ENCODE measurements around the gene JPH2.
A peak's percentile ranks its signal among the peaks of the same experiment; 100 is the strongest.

JPH2 gene

GRCh38 chr20:44089987-44090674 is 96.9 kb downstream of the JPH2 start:
- DNase-seq: no peak
- no peak overlapping the region for H3K27ac Mint-ChIP-seq
- H3K9me3 Mint-ChIP-seq: no peaks in the 10 kb centered on the region
- peaks cover 7% of the 10 kb centered on the region for H3K4me1 Mint-ChIP-seq
- no peak for TF ChIP-seq CTCF (IDR thresholded peaks at IDR 0.05)
- peaks cover 7% of the 10 kb centered on the region for H3K27me3 Mint-ChIP-seq (ENCODE audit: low read depth, poor library complexity)
- H3K4me3 Mint-ChIP-seq: no peak overlapping the region
- H3K36me3 Mint-ChIP-seq (ENCODE audit: low read depth): no peaks in the 10 kb centered on the region

- H3K9me3 Mint-ChIP-seq: no peaks in the 10 kb centered on the region
- H3K27me3 Mint-ChIP-seq (ENCODE audit: low read depth, poor library complexity): peaks cover 6% of the 10 kb centered on the region
- no peak for TF ChIP-seq CTCF (IDR thresholded peaks at IDR 0.05)
- DNase-seq: no peak
- H3K36me3 Mint-ChIP-seq (ENCODE audit: low read depth): no peaks in the 10 kb centered on the region
- no peak overlapping the region for H3K27ac Mint-ChIP-seq
- H3K4me1 Mint-ChIP-seq: peaks cover 10% of the 10 kb centered on the region
- H3K4me3 Mint-ChIP-seq: no peak overlapping the region
Measured at GRCh38 chr20:44087857-44088120, 99.2 kb downstream of the JPH2 start.

GRCh38 chr20:44087051-44087856 is 99.7 kb downstream of the JPH2 start:
- peaks cover 9% of the 10 kb centered on the region for H3K4me1 Mint-ChIP-seq
- no peak for TF ChIP-seq CTCF (IDR thresholded peaks at IDR 0.05)
- no peaks in the 10 kb centered on the region for H3K9me3 Mint-ChIP-seq
- DNase-seq: no peak
- no peak overlapping the region for H3K4me3 Mint-ChIP-seq
- H3K27ac Mint-ChIP-seq: peak overlapping the region; percentile 44
- no peaks in the 10 kb centered on the region for H3K36me3 Mint-ChIP-seq (ENCODE audit: low read depth)
- peaks cover 9% of the 10 kb centered on the region for H3K27me3 Mint-ChIP-seq (ENCODE audit: low read depth, poor library complexity)

GRCh38 chr20:44085616-44086434 is 101.2 kb downstream of the JPH2 start:
- H3K36me3 Mint-ChIP-seq (ENCODE audit: low read depth): no peaks in the 10 kb centered on the region

GRCh38 chr20:44084891-44085290 is 102.1 kb downstream of the JPH2 start:
- no peak for DNase-seq
- no peak overlapping the region for H3K27ac Mint-ChIP-seq
- no peaks in the 10 kb centered on the region for H3K9me3 Mint-ChIP-seq
- H3K4me1 Mint-ChIP-seq: peaks cover 13% of the 10 kb centered on the region
- no peak overlapping the region for H3K4me3 Mint-ChIP-seq
- TF ChIP-seq CTCF (IDR thresholded peaks at IDR 0.05): no peak
- H3K27me3 Mint-ChIP-seq (ENCODE audit: low read depth, poor library complexity): peaks cover 9% of the 10 kb centered on the region
- H3K36me3 Mint-ChIP-seq (ENCODE audit: low read depth): no peaks in the 10 kb centered on the region

More at GRCh38 chr20:44085616-44086434, 101.2 kb downstream of the JPH2 start:
- no peak for TF ChIP-seq CTCF (IDR thresholded peaks at IDR 0.05)
- no peak for DNase-seq
- peaks cover 9% of the 10 kb centered on the region for H3K4me1 Mint-ChIP-seq
- H3K4me3 Mint-ChIP-seq: no peak overlapping the region
- peaks cover 9% of the 10 kb centered on the region for H3K27me3 Mint-ChIP-seq (ENCODE audit: low read depth, poor library complexity)
- H3K27ac Mint-ChIP-seq: no peak overlapping the region
- no peaks in the 10 kb centered on the region for H3K9me3 Mint-ChIP-seq

All from nephron progenitor cell (in vitro differentiated cells).